ENCODE data around the gene KLHL21. TPM values are rescaled to one million over a fixed set of nuclear protein-coding genes. Genes with fewer than 3 reads are reported as not detected.

KLHL21 gene
- total RNA-seq, 5 donors from 2014 or later (not counting 1 experiment from before 2014, with no cell fraction given), result 21.9 to 72.3 (median 61.6) TPM

- H3K4me3 Mint-ChIP-seq, result peak overlapping the region in 2 of 3 donors; percentile 10 to 51
- H3K36me3 Mint-ChIP-seq, result peaks cover 40% of the 10 kb centered on the region
- H3K27ac Mint-ChIP-seq, result peak overlapping the region; percentile 90 to 92
- ChIA-PET POLR2A (no interaction called here), CTCF (no interaction called here)
- Histone ChIP-seq H3K9me3 (no peaks in the 10 kb centered on the region), H3K4me3 (ENCODE audit: control insufficient read depth in 1 of 2, extremely low read depth in 1 of 2, low read length in 1 of 2) (no peak overlapping the region), H3K27me3 (replicated peaks in 1 of 2; ENCODE audit: control insufficient read depth in 2 of 2, extremely low read depth in 1 of 2, insufficient read depth in 2 of 2, low read length in 1 of 2) (no peaks in the 10 kb centered on the region), H3K36me3 (ENCODE audit: control insufficient read depth in 2 of 2, extremely low read depth in 1 of 2, insufficient read depth in 1 of 2, low read length in 1 of 2) (peaks cover 15 to 62% of the 10 kb centered on the region in 2 donors), H3K27ac (ENCODE audit: low read length) (peak overlapping the region; percentile 77), H3K4me1 (ENCODE audit: control insufficient read depth in 1 of 2, extremely low read depth in 1 of 2, insufficient read depth in 2 of 2, low read length in 2 of 2) (peaks cover 12 to 40% of the 10 kb centered on the region in 2 experiments)
- 53% methylated on average over 5 of the region's 5 CpGs for WGBS (ENCODE audit: insufficient coverage)
- no peaks in the 10 kb centered on the region for H3K27me3 Mint-ChIP-seq
- DNase-seq (no peak), ATAC-seq (replicated peaks in 1 of 4) (no peak)
- no peaks in the 10 kb centered on the region for H3K9me3 Mint-ChIP-seq
- peaks cover 28 to 36% (median 30%) of the 10 kb centered on the region in 3 donors for H3K4me1 Mint-ChIP-seq
Measured at GRCh38 chr1:6546326-6546725, 56.3 kb downstream of the KLHL21 start.

DNA sequence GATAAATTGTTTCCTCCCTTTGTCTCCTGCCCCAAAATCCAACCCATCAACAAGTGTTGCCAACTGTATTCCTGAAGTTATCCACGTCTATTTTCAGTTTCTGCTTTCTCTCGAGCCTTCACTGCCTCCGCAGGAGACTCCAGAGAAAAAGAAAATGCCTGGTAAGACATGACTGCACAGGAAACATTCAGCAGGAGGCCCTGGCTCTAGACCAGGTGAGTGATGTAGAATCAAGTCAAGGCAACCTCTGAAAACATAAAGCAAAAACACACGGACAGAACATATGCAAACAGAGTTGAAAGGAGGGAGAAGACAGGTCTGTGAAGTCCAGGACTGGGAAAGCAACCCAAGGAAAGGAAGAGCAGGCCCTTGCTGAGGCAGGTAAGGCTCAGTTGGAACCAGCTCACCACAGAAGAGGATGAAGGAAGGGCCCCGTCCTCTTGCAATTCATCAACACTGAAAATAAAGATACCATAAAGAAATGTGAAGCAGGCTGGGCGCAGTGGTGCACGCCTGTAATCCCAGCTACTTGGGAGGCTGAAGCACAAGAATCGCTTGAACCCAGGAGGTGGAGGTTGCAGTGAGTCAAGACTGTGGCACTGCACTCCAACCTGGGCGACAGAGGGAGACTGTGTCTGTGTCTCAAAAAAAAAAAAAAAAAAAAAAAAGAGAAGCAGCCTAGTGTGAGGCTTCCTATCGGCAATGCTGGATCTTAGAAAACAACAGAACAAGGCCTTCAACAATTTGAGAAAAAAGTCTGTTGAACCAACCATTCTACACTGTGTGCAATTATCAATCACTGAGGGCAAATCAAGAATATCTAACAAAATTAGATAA, 57.2 kb downstream of the KLHL21 start:
- Histone ChIP-seq H3K9me3 (no peaks in the 10 kb centered on the region), H3K4me1 (ENCODE audit: control insufficient read depth in 1 of 2, extremely low read depth in 1 of 2, insufficient read depth in 2 of 2, low read length in 2 of 2) (peaks cover 12 to 35% of the 10 kb centered on the region in 2 experiments), H3K36me3 (ENCODE audit: control insufficient read depth in 2 of 2, extremely low read depth in 1 of 2, insufficient read depth in 1 of 2, low read length in 1 of 2) (peaks cover 15 to 62% of the 10 kb centered on the region in 2 donors), H3K27me3 (replicated peaks in 1 of 2; ENCODE audit: control insufficient read depth in 2 of 2, extremely low read depth in 1 of 2, insufficient read depth in 2 of 2, low read length in 1 of 2) (no peaks in the 10 kb centered on the region), H3K4me3 (ENCODE audit: control insufficient read depth in 1 of 2, extremely low read depth in 1 of 2, low read length in 1 of 2) (no peak overlapping the region), H3K27ac (ENCODE audit: low read length) (peak overlapping the region; percentile 77)
- Mint-ChIP-seq H3K4me1 (peaks cover 28 to 36% (median 30%) of the 10 kb centered on the region in 3 donors), H3K27me3 (no peaks in the 10 kb centered on the region), H3K36me3 (peaks cover 40% of the 10 kb centered on the region), H3K9me3 (no peaks in the 10 kb centered on the region), H3K4me3 (peak overlapping the region; percentile 39 to 51 (median 41)), H3K27ac (peak overlapping the region; percentile 90 to 92)
- peak; percentile 92 to 94 (median 93) for ATAC-seq (replicated peaks in 1 of 4)
- POLR2A ChIA-PET, result interaction anchor here in 1 of 2 donors (0.6 kb wide), 1 partner anchor 78 kb away, joined by 3 read pairs; no protein-coding TSS in a partner anchor
- DNase-seq, result peak in 14 of 35 experiments; percentile 3 to 38 (median 8)
- CTCF ChIA-PET, result interaction anchor here in 1 of 2 donors (0.6 kb wide), 1 partner anchor 36 kb away, joined by 3 read pairs; no protein-coding TSS in a partner anchor
- 30% methylated on average over 4 of the region's 10 CpGs for WGBS (ENCODE audit: insufficient coverage)

DNA sequence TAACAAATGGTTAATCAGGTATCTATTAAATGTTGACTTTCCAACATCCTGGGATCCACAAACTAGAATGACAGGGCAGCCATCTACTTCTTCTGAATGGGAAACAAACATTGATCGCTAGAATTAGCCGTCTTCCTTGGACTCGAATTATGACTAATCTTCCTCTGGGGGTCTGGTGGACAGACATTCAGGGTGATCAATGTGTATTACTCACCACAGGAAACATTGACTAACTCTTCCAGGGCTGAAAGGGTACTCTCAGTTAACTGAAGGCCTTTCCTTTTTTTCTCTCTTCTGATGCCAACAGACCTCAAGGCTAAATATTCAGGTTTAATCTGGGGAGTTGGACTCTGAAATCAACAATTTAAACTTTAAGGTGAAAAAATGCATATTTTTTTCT, 57.8 kb downstream of the KLHL21 start:
- Mint-ChIP-seq H3K4me1 (peaks cover 26 to 33% (median 30%) of the 10 kb centered on the region in 3 donors), H3K9me3 (no peaks in the 10 kb centered on the region), H3K4me3 (peak overlapping the region in 1 of 3 donors; percentile 51), H3K36me3 (peaks cover 40% of the 10 kb centered on the region), H3K27ac (peak overlapping the region; percentile 90 to 92), H3K27me3 (no peaks in the 10 kb centered on the region)
- H3K36me3 ChIP-seq (ENCODE audit: control insufficient read depth in 2 of 2, extremely low read depth in 1 of 2, insufficient read depth in 1 of 2, low read length in 1 of 2), result peaks cover 15 to 59% of the 10 kb centered on the region in 2 donors
- peak overlapping the region; percentile 77 for H3K27ac ChIP-seq (ENCODE audit: low read length)
- ATAC-seq (replicated peaks in 1 of 4), result peak in 1 of 4 experiments; percentile 10
- H3K27me3 ChIP-seq (replicated peaks in 1 of 2; ENCODE audit: control insufficient read depth in 2 of 2, extremely low read depth in 1 of 2, insufficient read depth in 2 of 2, low read length in 1 of 2), result no peaks in the 10 kb centered on the region
- DNase-seq, result no peak
- peaks cover 12 to 35% of the 10 kb centered on the region in 2 experiments for H3K4me1 ChIP-seq (ENCODE audit: control insufficient read depth in 1 of 2, extremely low read depth in 1 of 2, insufficient read depth in 2 of 2, low read length in 2 of 2)
- ChIA-PET CTCF (interaction anchor here in 1 of 2 donors (0.6 to 0.7 kb wide), 2 partner anchors 37 to 238 kb away, joined by 3 read pairs; no protein-coding TSS in a partner anchor), POLR2A (interaction anchor here in 1 of 2 donors (0.6 kb wide), 1 partner anchor 110 kb away, joined by 3 read pairs; no protein-coding TSS in a partner anchor)
- no CpG with 5 or more reads among the region's 3 CpGs for WGBS (ENCODE audit: insufficient coverage)
- no peak overlapping the region for H3K4me3 ChIP-seq (ENCODE audit: control insufficient read depth in 1 of 2, extremely low read depth in 1 of 2, low read length in 1 of 2)
- H3K9me3 ChIP-seq, result no peaks in the 10 kb centered on the region

Other genes with a start within 250 kb of the KLHL21 start
- 1 to 10 TPM; 6.1 to 9.3 (median 7.4) TPM for gene ACOT7, start 209.1 kb downstream of the KLHL21 start, total RNA-seq
- gene HES2, start 182.9 kb downstream of the KLHL21 start, total RNA-seq, result under 1 TPM in 1 of 5 donors, not detected in 4; 0.16 TPM
- 1 to 10 TPM; 2.1 to 9.2 (median 6.2) TPM for gene ESPN, start 178.1 kb downstream of the KLHL21 start, total RNA-seq
- 100 to 1,000 TPM; 215 to 580 (median 446) TPM for gene TNFRSF25, start 136.7 kb downstream of the KLHL21 start, total RNA-seq
- 10 to 100 TPM in 1 of 5 donors, 1 to 10 TPM in 4; 7.1 to 18.2 (median 8.4) TPM for gene PLEKHG5, start 111.2 kb downstream of the KLHL21 start, total RNA-seq
- gene NOL9, start 48.4 kb downstream of the KLHL21 start, total RNA-seq, result 10 to 100 TPM; 48.6 to 66.6 (median 58.7) TPM
- gene TAS1R1, start 47.6 kb downstream of the KLHL21 start, total RNA-seq, result not detected
- 10 to 100 TPM; 42.2 to 82.3 (median 70.3) TPM for gene ZBTB48, start 22.9 kb downstream of the KLHL21 start, total RNA-seq
- gene PHF13, start 10.9 kb upstream of the KLHL21 start, total RNA-seq, result 10 to 100 TPM in 3 of 5 donors, 1 to 10 TPM in 2; 6.0 to 12.7 (median 11.9) TPM
- 10 to 100 TPM; 12.8 to 37.1 (median 26.1) TPM for gene THAP3, start 22.0 kb upstream of the KLHL21 start, total RNA-seq
- 10 to 100 TPM; 38.5 to 45.2 (median 42.1) TPM for gene DNAJC11, start 98.9 kb upstream of the KLHL21 start, total RNA-seq
- gene CAMTA1, start 182.6 kb upstream of the KLHL21 start, total RNA-seq, result 10 to 100 TPM; 29.7 to 37.4 (median 34.6) TPM